ENCODE data around the gene ADGRA1.

DNA sequence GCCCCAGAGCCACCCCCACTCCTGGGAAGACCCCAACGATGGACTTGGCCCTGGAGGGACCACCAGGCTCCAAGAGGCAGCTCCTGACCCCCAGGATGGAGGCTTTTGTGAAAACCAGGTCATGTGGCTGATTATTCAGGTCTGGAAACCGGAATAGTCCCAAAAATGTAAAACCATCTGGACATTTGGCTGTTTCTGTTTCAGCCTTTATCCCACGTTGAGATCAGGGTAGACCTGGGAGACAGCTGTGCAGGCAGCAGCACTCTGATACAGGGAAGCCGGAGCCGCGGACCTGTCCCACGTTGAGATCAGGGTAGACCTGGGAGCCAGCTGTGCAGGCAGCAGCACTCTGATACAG lies 7.1 kb upstream of the ADGRA1 start:
- TF ChIP-seq, protein P1, sequence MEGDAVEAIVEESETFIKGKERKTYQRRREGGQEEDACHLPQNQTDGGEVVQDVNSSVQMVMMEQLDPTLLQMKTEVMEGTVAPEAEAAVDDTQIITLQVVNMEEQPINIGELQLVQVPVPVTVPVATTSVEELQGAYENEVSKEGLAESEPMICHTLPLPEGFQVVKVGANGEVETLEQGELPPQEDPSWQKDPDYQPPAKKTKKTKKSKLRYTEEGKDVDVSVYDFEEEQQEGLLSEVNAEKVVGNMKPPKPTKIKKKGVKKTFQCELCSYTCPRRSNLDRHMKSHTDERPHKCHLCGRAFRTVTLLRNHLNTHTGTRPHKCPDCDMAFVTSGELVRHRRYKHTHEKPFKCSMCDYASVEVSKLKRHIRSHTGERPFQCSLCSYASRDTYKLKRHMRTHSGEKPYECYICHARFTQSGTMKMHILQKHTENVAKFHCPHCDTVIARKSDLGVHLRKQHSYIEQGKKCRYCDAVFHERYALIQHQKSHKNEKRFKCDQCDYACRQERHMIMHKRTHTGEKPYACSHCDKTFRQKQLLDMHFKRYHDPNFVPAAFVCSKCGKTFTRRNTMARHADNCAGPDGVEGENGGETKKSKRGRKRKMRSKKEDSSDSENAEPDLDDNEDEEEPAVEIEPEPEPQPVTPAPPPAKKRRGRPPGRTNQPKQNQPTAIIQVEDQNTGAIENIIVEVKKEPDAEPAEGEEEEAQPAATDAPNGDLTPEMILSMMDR (IDR thresholded peaks at IDR 0.05; ENCODE audit: insufficient read depth, low read length, poor library complexity, severe bottlenecking): no peak
- no peak for TF ChIP-seq EZH2phosphoT487 (conservative IDR thresholded peaks at IDR 0.05; ENCODE audit: low read length)
